OCI-LY3 (cell line): ENCODE results near the gene HECW1.

Experiments used
- H2AFZ ChIP-seq: fragments of 200-600, 300-600 bp; shearing (Covaris generic); 2 replicates; pipeline ENCODE4 v1.6.0; 2014; ENCODE audit warnings: antibody characterized with exemption, low read depth, low read length
- H3K27ac ChIP-seq: fragments of 200-600, 300-600 bp; sonication (generic); 2 replicates; pipeline ENCODE4 v1.5.1; 2014; ENCODE audit warnings: mild to moderate bottlenecking, low read length, moderate library complexity, mixed read lengths
- H3K27me3 ChIP-seq: fragments of 200-600, 300-600 bp; sonication (generic); 2 replicates; pipeline ENCODE4 v1.6.1; 2014; ENCODE audit warnings: low read depth, low read length, mixed read lengths
- H3K36me3 ChIP-seq: fragments of 200-600, 300-600 bp; sonication (generic); replicated peaks from 2 replicates; pipeline ENCODE3; 2014; ENCODE audit warnings: low read depth, low read length, mixed read lengths
- H3K4me1 ChIP-seq: fragments of 300-600, 200-600 bp; sonication (generic); 2 replicates; pipeline ENCODE4 v1.6.1; 2014; ENCODE audit warnings: low read length, mixed read lengths
- H3K4me2 ChIP-seq: fragments of 200-600, 300-600 bp; sonication (generic); 2 replicates; pipeline ENCODE4 v1.6.1; 2014; ENCODE audit warnings: low read length, mixed read lengths
- H3K4me3 ChIP-seq: fragments of 300-600, 200-600 bp; sonication (generic); 2 replicates; pipeline ENCODE4 v1.5.1; 2014; ENCODE audit warnings: antibody characterized with exemption, mild to moderate bottlenecking, low read length, moderate library complexity
- H3K79me2 ChIP-seq: fragments of 300-600, 200-600 bp; shearing (Covaris generic); 2 replicates; pipeline ENCODE4 v1.6.1; 2014; ENCODE audit warnings: mild to moderate bottlenecking, low read length, mixed read lengths
- H3K9ac ChIP-seq: fragments of 300-600, 200-600 bp; shearing (Covaris generic); 2 replicates; pipeline ENCODE4 v1.6.0; 2014; ENCODE audit warnings: mild to moderate bottlenecking, low read length, moderate library complexity
- H3K9me3 ChIP-seq: fragments of 200-600, 300-600 bp; shearing (Covaris generic); 2 replicates; pipeline ENCODE4 v1.6.1; 2014; ENCODE audit warnings: low read length, mixed read lengths; ENCODE audit not compliant: insufficient read depth
- H4K20me1 ChIP-seq: fragments of 200-600, 300-600 bp; sonication (generic); 2 replicates; pipeline ENCODE4 v1.6.1; 2016; ENCODE audit warnings: low read length, mixed read lengths; ENCODE audit not compliant: insufficient read depth
- EZH2phosphoT487 ChIP-seq: fragments of 200-600 bp; shearing (Covaris generic); IDR thresholded peaks from 2 replicates; pipeline ENCODE4 v1.6.1; 2018; ENCODE audit warnings: antibody characterized with exemption, mixed run types, low read depth
- TF ChIP-seq, protein P1 (sequence below): fragments of 200-600, 300-600 bp; sonication (generic); IDR thresholded peaks from 2 replicates; pipeline ENCODE4 v1.5.1; 2014; ENCODE audit warnings: antibody characterized with exemption, low read length, low read depth

Gene HECW1

DNA sequence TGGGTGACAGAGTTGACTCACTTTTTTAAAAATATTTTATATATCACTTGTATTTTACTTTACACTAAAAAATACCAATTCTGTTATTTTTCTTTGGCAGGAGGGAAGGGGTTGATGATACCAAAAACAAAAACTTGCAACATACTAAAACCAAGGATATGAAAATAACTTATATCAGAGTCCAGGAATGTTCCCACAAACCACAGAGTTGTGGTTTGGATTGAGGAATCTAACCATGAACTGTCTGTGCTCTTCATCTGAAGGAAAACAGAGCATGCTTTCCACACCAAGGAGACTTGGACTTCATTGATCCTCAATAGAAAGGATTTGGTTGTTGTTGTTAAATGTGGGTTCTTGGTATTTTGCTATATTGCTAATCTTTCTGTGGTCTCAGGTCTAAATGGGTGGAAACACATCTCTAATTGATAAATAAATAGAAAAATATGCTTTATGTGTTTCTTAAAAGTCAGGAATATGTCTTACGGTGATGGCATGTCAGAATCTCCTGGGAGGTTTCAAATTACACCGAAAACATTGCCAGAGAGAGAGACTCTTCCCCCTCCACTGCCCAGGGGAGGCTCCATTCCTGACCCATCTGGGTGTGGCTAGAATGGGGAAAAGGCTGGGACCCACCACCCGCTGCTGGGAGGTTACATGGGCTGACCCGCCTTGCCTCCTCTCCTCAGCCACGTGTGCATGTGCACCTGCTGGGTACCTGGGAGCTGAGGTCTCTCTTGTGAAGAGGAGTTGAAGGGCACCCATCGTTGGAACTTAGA lies 423.6 kb downstream of the HECW1 start:
- TF ChIP-seq EZH2phosphoT487 = no peak
- TF ChIP-seq, protein P1, sequence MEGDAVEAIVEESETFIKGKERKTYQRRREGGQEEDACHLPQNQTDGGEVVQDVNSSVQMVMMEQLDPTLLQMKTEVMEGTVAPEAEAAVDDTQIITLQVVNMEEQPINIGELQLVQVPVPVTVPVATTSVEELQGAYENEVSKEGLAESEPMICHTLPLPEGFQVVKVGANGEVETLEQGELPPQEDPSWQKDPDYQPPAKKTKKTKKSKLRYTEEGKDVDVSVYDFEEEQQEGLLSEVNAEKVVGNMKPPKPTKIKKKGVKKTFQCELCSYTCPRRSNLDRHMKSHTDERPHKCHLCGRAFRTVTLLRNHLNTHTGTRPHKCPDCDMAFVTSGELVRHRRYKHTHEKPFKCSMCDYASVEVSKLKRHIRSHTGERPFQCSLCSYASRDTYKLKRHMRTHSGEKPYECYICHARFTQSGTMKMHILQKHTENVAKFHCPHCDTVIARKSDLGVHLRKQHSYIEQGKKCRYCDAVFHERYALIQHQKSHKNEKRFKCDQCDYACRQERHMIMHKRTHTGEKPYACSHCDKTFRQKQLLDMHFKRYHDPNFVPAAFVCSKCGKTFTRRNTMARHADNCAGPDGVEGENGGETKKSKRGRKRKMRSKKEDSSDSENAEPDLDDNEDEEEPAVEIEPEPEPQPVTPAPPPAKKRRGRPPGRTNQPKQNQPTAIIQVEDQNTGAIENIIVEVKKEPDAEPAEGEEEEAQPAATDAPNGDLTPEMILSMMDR = no peak
- no peaks in the 10 kb centered on the region for H3K9me3 ChIP-seq
- H2AFZ ChIP-seq = no peak overlapping the region
- H3K36me3 ChIP-seq = no peaks in the 10 kb centered on the region
- no peaks in the 10 kb centered on the region for H3K79me2 ChIP-seq
- H3K27ac ChIP-seq = no peak overlapping the region
- H4K20me1 ChIP-seq = no peaks in the 10 kb centered on the region
- H3K27me3 ChIP-seq = peaks cover 4% of the 10 kb centered on the region; the same call in 1 of the 2 replicates
- H3K4me2 ChIP-seq = no peak overlapping the region
- H3K4me3 ChIP-seq = no peak overlapping the region
- no peak overlapping the region for H3K9ac ChIP-seq
- no peaks in the 10 kb centered on the region for H3K4me1 ChIP-seq

- no peak overlapping the region for H3K4me3 ChIP-seq
- no peak overlapping the region for H3K9ac ChIP-seq
- H3K4me2 ChIP-seq = no peak overlapping the region
- H3K4me1 ChIP-seq = no peaks in the 10 kb centered on the region
- no peak overlapping the region for H3K27ac ChIP-seq
- peaks cover 4% of the 10 kb centered on the region; the same call in 1 of the 2 replicates for H3K27me3 ChIP-seq
- no peaks in the 10 kb centered on the region for H3K79me2 ChIP-seq
- no peaks in the 10 kb centered on the region for H3K9me3 ChIP-seq
- no peak overlapping the region for H2AFZ ChIP-seq
- no peaks in the 10 kb centered on the region for H4K20me1 ChIP-seq
- no peak for TF ChIP-seq EZH2phosphoT487
- TF ChIP-seq, protein P1 = no peak
- no peaks in the 10 kb centered on the region for H3K36me3 ChIP-seq
Measured at GRCh38 chr7:43536773-43537172, 424.3 kb downstream of the HECW1 start.

GRCh38 chr7:43537765-43538403 lies 425.4 kb downstream of the HECW1 start:
- Histone ChIP-seq H3K27me3 (peaks cover 4% of the 10 kb centered on the region; the same call in 1 of the 2 replicates), H3K9me3 (no peaks in the 10 kb centered on the region), H3K4me1 (no peaks in the 10 kb centered on the region), H3K27ac (no peak overlapping the region), H3K36me3 (no peaks in the 10 kb centered on the region), H3K9ac (no peak overlapping the region), H3K4me3 (no peak overlapping the region), H4K20me1 (no peaks in the 10 kb centered on the region), H3K4me2 (no peak overlapping the region), H2AFZ (no peak overlapping the region), H3K79me2 (no peaks in the 10 kb centered on the region)
- TF ChIP-seq, protein P1 = no peak
- no peak for TF ChIP-seq EZH2phosphoT487

DNA sequence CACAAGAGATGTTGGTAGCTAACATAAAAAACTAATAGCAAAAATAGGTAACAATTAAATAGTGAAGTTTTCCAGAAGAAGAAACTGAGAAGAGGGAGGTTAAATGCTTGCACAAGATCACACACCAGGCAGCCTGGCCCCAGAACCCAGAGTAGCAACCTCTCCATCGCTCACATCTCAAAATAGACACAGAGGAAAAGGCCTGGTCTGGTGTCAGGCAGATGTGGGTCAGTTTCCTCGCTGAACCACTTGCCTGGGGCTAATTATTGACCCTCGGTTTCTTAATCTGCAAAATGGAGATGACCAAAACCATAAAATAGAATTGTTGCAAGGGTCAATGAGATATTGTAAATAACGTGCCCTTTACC lies 425.9 kb downstream of the HECW1 start:
- Histone ChIP-seq H3K27ac (no peak overlapping the region), H3K27me3 (peaks cover 4% of the 10 kb centered on the region; the same call in 1 of the 2 replicates), H3K36me3 (no peaks in the 10 kb centered on the region), H3K4me2 (no peak overlapping the region), H3K9ac (no peak overlapping the region), H4K20me1 (no peaks in the 10 kb centered on the region), H3K9me3 (no peaks in the 10 kb centered on the region), H3K4me1 (no peaks in the 10 kb centered on the region), H3K4me3 (no peak overlapping the region), H2AFZ (no peak overlapping the region), H3K79me2 (no peaks in the 10 kb centered on the region)
- no peak for TF ChIP-seq EZH2phosphoT487
- TF ChIP-seq, protein P1 = no peak
